GM18858 (cell line): ENCODE data around the gene SLC22A3.

Experiments
- ATAC-seq: cut with Tn5 transposase; IDR thresholded peaks from one replicate; pipeline ENCODE4 v1.9.1; 2021; ENCODE audit not compliant: unreplicated experiment

The SLC22A3 gene

GRCh38 chr6:160333841-160334240 lies 14.3 kb upstream of the SLC22A3 start:
- ATAC-seq, result no peak

GRCh38 chr6:160336200-160336599 lies 12.0 kb upstream of the SLC22A3 start:
- no peak for ATAC-seq

DNA sequence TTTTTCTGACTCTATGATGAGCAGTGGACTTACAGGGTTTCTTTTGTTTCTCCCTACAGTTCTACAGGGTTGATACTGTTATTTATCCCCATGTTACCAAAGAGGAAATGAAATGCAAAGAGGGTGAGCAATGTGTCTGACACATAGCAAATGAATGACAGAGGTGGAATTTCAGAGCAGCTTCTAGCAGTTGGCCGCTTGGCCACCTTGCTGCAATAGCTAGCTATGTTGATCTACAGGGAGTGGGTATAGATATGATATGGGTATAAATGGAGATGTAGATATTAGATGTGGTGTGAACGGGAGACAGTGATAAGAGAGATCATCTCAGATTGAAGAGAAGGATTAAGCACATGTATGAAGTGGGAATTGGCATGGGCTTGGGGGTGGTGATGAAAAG lies 10.9 kb upstream of the SLC22A3 start:
- no peak for ATAC-seq

DNA sequence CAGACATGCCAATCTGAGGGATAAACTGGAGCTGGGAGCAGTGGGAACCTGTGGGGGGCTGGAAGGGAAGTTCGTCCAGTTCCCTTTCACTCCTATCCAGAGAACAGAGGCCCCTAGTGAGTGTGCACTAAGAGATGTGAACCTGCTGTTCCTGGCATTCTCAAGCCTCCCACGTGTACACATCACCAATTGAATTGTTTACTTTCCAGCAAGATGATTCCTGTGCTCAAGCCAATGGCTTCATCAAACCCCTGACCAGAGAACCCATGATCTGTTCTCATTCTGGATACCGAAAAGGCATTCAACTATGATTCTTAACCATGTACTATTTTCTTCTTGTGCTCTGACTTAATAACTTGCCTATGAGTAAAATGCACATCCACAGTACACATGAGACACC lies 10.2 kb upstream of the SLC22A3 start:
- ATAC-seq, result no peak

GRCh38 chr6:160343144-160343543 lies 5.0 kb upstream of the SLC22A3 start:
- ATAC-seq, result no peak

DNA sequence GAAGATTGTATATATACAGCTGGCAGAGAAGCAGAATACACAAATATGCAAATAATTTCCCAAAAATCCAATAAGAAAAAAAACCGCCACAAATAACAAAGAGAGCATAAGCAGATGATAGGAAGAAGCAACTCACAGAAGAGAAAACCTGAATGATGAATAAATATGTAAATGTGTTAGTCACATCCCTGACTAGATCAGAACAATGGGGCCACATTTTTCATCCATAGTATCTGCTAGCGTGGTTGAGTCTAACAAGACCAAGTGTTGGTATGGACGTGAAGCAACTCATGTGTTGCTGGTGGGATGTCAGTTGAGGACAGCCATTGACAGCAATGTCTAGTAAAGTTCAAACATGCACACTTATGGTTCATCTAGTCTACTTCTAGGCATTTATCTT lies 3.9 kb upstream of the SLC22A3 start:
- no peak for ATAC-seq

- ATAC-seq, result no peak
These were observed 637 bp upstream of the SLC22A3 start for GRCh38 chr6:160347259-160348222.

- ATAC-seq, result no peak
These were observed 853 bp downstream of the SLC22A3 start for GRCh38 chr6:160349020-160349441.

DNA sequence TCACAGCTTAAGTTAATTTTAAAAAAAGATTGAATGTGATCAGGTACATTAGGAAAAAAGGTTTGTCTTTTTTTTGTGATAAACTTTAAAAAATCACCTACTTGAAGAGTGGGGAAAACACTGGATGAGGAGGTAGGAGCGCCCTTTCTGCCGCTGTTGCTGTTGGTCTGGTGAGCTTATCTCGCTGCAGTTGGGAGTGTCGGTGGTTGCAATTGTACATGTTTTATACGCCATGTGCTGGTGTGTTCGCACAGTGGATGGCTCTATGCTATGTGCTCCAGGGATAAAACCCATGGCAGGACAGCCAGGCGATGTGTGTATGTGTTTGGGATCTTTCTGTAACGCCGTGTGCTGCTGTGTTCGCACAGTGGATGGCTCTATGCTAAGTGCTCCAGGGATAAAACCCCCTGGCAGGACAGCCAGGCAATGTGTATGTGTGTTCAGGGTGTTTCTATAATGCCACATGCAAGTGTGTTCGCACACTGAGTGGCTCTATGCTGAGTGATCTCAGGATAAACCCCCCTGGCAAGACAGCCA lies 1.7 kb downstream of the SLC22A3 start:
- ATAC-seq, result no peak

DNA sequence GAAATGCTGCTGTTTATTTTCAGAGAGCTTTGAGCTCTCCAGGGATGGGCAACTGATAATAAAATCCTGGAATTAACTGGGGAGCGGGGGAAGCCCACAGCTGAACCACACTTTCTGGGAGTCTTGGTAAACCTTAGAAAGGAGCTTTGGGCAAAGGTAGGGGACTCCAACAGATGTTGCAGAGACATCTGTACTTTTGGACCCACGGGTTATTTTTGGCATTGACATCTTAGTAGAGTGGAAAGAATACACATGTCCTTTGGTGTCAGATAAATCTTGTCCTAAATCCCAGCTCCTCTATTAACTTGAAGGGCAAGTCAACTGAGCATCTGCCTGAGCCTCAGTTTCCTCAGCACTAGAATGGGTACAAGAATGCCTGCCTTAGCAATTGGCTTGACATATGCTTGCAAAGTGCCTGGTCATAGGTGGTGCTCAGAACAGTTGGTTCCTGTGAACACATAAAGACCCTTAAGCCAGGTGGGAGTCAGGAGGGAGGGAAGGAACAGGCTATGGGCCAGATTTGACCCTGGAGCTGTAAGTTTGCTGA lies 5.8 kb downstream of the SLC22A3 start:
- no peak for ATAC-seq

GRCh38 chr6:160355001-160355400 lies 6.8 kb downstream of the SLC22A3 start:
- no peak for ATAC-seq

GRCh38 chr6:160356074-160356744 lies 8.0 kb downstream of the SLC22A3 start:
- ATAC-seq, result no peak

DNA sequence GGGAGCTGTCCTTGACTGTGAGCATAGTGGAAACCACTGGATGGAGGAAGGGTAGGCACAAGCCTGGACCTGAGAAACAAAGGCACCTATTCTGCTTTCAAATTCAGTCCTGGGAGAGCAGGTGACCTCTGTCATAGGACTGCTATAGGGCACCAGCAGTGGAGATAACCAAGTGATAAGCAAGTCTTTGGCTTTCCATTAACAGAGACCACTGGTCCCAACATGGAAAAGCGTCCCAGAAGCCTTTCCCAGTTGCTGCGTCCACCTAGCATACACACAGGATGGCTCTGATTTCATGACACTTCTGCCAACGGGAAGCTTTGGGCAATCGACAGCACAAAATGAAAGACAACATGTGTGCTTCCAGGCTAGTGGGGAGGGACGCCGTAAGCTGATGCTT lies 8.9 kb downstream of the SLC22A3 start:
- no peak for ATAC-seq

- ATAC-seq, result no peak
These were observed 10.3 kb downstream of the SLC22A3 start for GRCh38 chr6:160358225-160359119.

DNA sequence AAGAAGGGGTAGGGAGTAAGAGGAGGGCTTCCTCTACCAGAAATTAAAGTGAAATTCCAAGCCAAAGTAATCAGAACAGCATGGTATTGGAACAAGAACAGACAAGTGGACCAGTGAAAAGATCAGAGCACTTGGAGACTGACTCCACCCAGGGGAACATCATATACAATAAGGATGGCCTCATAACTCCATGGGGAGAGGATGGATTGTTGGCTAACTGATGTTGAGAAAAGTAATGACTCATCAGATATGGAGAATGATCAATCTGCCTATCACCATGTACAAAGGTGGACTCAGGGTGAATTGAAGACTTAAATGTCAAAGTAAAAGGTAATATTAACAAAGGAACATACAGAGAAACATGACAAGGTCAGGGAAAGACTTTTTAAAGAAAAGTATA lies 12.8 kb downstream of the SLC22A3 start:
- no peak for ATAC-seq

DNA sequence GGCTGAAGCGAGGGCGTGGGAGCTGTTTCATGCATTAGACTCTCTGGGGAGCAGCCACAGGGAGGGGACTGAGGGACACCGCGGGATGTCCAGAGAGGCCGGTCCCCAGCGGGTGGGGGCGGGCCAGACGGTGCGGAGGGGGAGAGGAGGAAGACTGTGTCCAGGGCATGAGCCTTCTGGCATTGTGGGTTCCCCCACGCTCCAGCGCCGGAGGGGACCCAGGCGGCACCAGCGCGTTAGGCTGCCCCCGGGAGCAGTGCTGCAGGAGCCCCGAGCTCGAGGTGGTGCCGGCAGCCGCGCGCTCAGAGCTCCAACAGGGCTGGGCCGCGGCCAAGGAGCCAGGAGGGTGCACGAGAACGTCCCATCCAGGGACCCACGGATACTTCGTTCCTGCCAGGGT lies 14.4 kb downstream of the SLC22A3 start:
- ATAC-seq, result no peak

DNA sequence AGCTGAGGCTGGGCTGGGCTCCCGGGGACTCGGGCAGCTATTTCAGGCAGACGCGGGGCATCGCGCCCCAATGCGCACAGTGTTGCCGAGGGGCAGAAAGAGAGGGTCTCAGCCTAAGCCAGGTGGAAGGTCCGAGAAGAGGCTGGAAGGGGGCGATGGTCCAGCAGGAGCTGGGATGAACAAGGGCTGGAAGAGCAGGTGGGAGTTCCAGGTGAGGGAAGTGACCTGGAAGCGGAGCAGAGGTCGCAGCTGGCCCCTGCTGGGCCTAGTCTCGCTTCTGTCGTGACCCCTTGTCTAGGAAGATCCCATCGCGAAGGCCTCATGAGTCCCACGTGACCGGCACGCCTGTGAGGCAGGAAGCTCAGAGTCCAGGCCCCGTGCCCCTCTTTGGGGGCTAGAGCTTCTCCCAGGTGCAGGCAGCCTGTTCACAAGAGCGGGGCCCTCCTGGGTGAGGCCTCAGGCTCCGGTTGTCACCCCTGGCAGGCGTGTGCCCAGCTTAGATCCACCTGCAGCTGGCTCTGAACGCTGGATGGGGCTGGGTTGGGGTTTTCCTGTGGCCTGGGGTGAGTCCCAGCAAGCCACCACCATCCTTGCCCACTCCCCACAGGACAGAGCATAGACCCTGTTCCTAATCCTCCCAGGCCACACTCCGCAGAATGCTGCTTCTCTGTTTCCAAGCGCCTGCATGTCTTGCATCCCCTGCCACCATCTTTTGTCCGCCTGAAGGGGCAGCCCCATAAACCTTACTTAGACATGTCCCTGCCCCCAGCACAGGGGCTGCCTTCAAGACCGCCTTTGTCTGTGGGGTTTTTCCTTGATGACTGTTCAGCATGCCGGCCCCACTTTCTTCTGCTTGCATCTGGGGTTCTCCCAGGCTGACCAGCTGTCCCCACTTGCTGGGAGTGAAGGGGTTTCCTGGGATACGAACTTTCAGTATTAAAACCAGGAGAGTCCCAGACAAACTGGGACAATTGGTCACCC lies 15.1 kb downstream of the SLC22A3 start:
- ATAC-seq, result no peak

GRCh38 chr6:160365117-160365516 lies 16.9 kb downstream of the SLC22A3 start:
- no peak for ATAC-seq

GRCh38 chr6:160367798-160368547 lies 19.8 kb downstream of the SLC22A3 start:
- no peak for ATAC-seq
